OCI-LY1 (cell line): ENCODE data around the gene RANBP9.

Experiments used
- H2AFZ ChIP-seq: fragments of 200-600 bp; sonication (generic), shearing (Covaris generic); 2 replicates; pipeline ENCODE4 v1.6.0; 2014; ENCODE audit warnings: antibody characterized with exemption, mild to moderate bottlenecking, low read length
- H3F3A ChIP-seq: fragments of 200-600 bp; sonication (generic), shearing (Covaris generic); 2 replicates; pipeline ENCODE4 v1.6.0; 2014; ENCODE audit warnings: mild to moderate bottlenecking, antibody characterized with exemption, low read length, moderate library complexity; ENCODE audit not compliant: insufficient read depth
- H3K27ac ChIP-seq: fragments of 200-600 bp; sonication (generic); 2 replicates; pipeline ENCODE4 v1.5.1; 2014; ENCODE audit warnings: low read length, mixed run types, mild to moderate bottlenecking, low read depth; ENCODE audit not compliant: poor library complexity, severe bottlenecking
- H3K27me3 ChIP-seq: fragments of 200-600 bp; sonication (generic); 2 replicates; pipeline ENCODE4 v1.6.0; 2014; ENCODE audit warnings: antibody characterized with exemption, mild to moderate bottlenecking, low read length, moderate library complexity; ENCODE audit not compliant: insufficient read depth
- H3K36me3 ChIP-seq: fragments of 200-600 bp; sonication (generic); 2 replicates; pipeline ENCODE4 v1.6.1; 2014; ENCODE audit warnings: mild to moderate bottlenecking, antibody characterized with exemption, low read length, moderate library complexity, mixed read lengths; ENCODE audit not compliant: insufficient read depth
- H3K4me1 ChIP-seq: fragments of 200-600 bp; sonication (generic); 2 replicates; pipeline ENCODE4 v1.5.1; 2014; ENCODE audit warnings: mild to moderate bottlenecking, low read length, moderate library complexity; ENCODE audit not compliant: insufficient read depth, severe bottlenecking
- H3K4me2 ChIP-seq: fragments of 200-600 bp; sonication (generic), shearing (Covaris generic); 2 replicates; pipeline ENCODE4 v1.6.1; 2014; ENCODE audit warnings: low read length
- H3K4me3 ChIP-seq: fragments of 200-600 bp; sonication (generic); 2 replicates; pipeline ENCODE4 v1.5.1; 2014; ENCODE audit warnings: low read length, low read depth, mild to moderate bottlenecking, mixed read lengths; ENCODE audit not compliant: poor library complexity, severe bottlenecking
- H3K79me2 ChIP-seq: fragments of 200-600 bp; shearing (Covaris generic); 2 replicates; pipeline ENCODE4 v1.6.1; 2016; ENCODE audit warnings: mixed run types, low read length, mixed read lengths; ENCODE audit not compliant: insufficient read depth
- H3K9ac ChIP-seq: fragments of 200-600 bp; sonication (generic), shearing (Covaris generic); 2 replicates; pipeline ENCODE4 v1.6.1; 2014; ENCODE audit warnings: mild to moderate bottlenecking, low read length, mixed read lengths
- H3K9me2 ChIP-seq: fragments of 200-600 bp; sonication (generic), shearing (Covaris generic); 2 replicates; pipeline ENCODE4 v1.6.1; 2014; ENCODE audit warnings: low read depth, mild to moderate bottlenecking, low read length, mixed read lengths
- H3K9me3 ChIP-seq: fragments of 200-600 bp; shearing (Covaris generic); 2 replicates; pipeline ENCODE4 v1.6.1; 2014; ENCODE audit warnings: low read length, mixed read lengths
- H4K20me1 ChIP-seq: fragments of 200-600 bp; sonication (generic), shearing (Covaris generic); 2 replicates; pipeline ENCODE4 v1.6.0; 2016; ENCODE audit warnings: mild to moderate bottlenecking, low read length; ENCODE audit not compliant: insufficient read depth
- EZH2 ChIP-seq: fragments of 200-600 bp; sonication (generic), shearing (Covaris generic); IDR thresholded peaks from 2 replicates; pipeline ENCODE4 v1.8.0; 2017; ENCODE audit warnings: borderline replicate concordance, mixed run types, mild to moderate bottlenecking, antibody characterized with exemption, low read length, moderate library complexity, mixed read lengths
- TF ChIP-seq, protein P1 (sequence below): fragments of 200-600 bp; sonication (generic), shearing (Covaris generic); IDR thresholded peaks from 2 replicates; pipeline ENCODE4 v1.5.1; 2017; ENCODE audit warnings: mild to moderate bottlenecking, antibody characterized with exemption, low read length, moderate library complexity, mixed read lengths

The RANBP9 gene

DNA sequence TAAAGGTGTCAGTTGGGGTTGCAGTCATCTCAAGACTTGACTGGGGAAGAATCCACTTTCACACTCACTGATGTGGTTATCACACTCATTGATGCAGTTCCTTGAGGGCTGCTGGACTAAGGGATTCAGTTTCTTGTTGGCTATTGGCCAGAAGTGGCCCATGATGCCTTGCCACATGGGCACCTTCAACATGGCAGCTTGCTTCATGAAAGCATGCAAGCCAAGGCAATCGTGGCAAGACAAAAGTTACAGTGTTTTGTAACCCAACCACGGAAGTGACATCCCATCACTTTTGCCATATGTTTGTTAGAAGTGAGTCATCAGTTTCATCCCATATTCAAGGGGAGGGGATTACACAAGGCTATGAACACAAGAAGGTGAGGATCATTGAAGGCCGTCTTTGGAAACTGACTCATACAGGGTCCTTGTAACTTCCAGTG is 3.8 kb upstream of the RANBP9 start:
- no peak for TF ChIP-seq EZH2
- Histone ChIP-seq H3K9me2 (no peaks in the 10 kb centered on the region), H3K4me2 (no peak overlapping the region), H3K27ac (no peak overlapping the region), H3K9me3 (no peaks in the 10 kb centered on the region; the same call in 1 of the 2 replicates), H2AFZ (no peak overlapping the region), H4K20me1 (no peaks in the 10 kb centered on the region), H3K9ac (no peak overlapping the region), H3K79me2 (peaks cover 4% of the 10 kb centered on the region), H3K36me3 (no peaks in the 10 kb centered on the region), H3K4me1 (peaks cover 8% of the 10 kb centered on the region), H3K27me3 (no peaks in the 10 kb centered on the region), H3K4me3 (no peak overlapping the region), H3F3A (no peaks in the 10 kb centered on the region)

DNA sequence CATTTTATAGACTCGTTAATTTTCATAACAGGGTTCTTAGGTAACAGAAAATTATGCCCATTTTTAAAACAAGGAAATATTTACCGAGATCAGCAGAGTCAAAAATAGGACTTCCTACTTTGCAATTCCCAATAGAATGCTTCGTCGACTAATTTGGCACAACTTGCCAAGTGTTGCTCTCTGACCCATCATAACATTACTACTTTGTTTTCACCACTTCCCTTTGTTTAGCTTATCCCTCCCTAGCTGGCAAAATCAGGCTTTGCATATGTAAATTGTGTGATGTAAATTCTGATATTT is 914 bp upstream of the RANBP9 start:
- peaks cover 26% of the 10 kb centered on the region for H3K4me1 ChIP-seq
- H3F3A ChIP-seq, result no peaks in the 10 kb centered on the region
- no peaks in the 10 kb centered on the region for H3K36me3 ChIP-seq
- H3K9me3 ChIP-seq, result no peaks in the 10 kb centered on the region; the same call in 1 of the 2 replicates
- no peaks in the 10 kb centered on the region for H3K27me3 ChIP-seq
- H4K20me1 ChIP-seq, result no peaks in the 10 kb centered on the region
- no peaks in the 10 kb centered on the region for H3K9me2 ChIP-seq
- H2AFZ ChIP-seq, result peak overlapping the region; percentile 17
- peak overlapping the region; percentile 78 for H3K27ac ChIP-seq
- peaks cover 34% of the 10 kb centered on the region for H3K79me2 ChIP-seq
- peak overlapping the region; percentile 69 for H3K9ac ChIP-seq
- peak overlapping the region; percentile 66 for H3K4me2 ChIP-seq
- H3K4me3 ChIP-seq, result peak overlapping the region; percentile 61
- TF ChIP-seq EZH2, result no peak
- TF ChIP-seq, protein P1, sequence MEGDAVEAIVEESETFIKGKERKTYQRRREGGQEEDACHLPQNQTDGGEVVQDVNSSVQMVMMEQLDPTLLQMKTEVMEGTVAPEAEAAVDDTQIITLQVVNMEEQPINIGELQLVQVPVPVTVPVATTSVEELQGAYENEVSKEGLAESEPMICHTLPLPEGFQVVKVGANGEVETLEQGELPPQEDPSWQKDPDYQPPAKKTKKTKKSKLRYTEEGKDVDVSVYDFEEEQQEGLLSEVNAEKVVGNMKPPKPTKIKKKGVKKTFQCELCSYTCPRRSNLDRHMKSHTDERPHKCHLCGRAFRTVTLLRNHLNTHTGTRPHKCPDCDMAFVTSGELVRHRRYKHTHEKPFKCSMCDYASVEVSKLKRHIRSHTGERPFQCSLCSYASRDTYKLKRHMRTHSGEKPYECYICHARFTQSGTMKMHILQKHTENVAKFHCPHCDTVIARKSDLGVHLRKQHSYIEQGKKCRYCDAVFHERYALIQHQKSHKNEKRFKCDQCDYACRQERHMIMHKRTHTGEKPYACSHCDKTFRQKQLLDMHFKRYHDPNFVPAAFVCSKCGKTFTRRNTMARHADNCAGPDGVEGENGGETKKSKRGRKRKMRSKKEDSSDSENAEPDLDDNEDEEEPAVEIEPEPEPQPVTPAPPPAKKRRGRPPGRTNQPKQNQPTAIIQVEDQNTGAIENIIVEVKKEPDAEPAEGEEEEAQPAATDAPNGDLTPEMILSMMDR, result no peak

DNA sequence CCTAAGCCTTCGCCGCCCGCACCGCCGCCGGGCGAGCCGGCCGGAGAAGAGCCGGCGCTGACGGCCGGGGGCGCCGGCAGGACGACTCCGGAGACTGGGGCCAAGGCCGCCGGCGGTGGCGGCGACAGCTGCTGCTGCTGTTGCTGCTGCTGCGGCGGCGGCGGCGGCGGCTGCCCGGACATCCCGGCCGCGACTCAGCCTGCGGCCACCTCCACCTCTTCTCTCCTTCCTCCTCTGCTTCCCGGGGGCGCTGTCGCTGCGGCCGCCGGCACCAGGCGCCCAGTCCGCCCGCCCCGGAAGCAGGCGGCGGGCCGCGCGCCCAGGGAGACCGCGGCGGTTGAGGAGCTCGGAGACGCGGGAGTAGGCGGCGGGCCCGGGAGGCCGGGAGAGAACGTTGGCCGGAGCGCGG is 307 bp downstream of the RANBP9 start:
- Histone ChIP-seq H3K9ac (peak overlapping the region; percentile 68), H3K79me2 (peaks cover 44% of the 10 kb centered on the region), H3K9me3 (no peaks in the 10 kb centered on the region; the same call in 1 of the 2 replicates), H3K27ac (peak overlapping the region; percentile 65), H3F3A (no peaks in the 10 kb centered on the region), H3K4me1 (peaks cover 26% of the 10 kb centered on the region), H2AFZ (no peak overlapping the region), H3K9me2 (no peaks in the 10 kb centered on the region), H3K4me3 (peak overlapping the region; percentile 92), H3K36me3 (no peaks in the 10 kb centered on the region), H3K27me3 (no peaks in the 10 kb centered on the region), H3K4me2 (no peak overlapping the region), H4K20me1 (no peaks in the 10 kb centered on the region)
- TF ChIP-seq, protein P1, result no peak; the same call in 1 of the 2 replicates
- no peak for TF ChIP-seq EZH2

DNA sequence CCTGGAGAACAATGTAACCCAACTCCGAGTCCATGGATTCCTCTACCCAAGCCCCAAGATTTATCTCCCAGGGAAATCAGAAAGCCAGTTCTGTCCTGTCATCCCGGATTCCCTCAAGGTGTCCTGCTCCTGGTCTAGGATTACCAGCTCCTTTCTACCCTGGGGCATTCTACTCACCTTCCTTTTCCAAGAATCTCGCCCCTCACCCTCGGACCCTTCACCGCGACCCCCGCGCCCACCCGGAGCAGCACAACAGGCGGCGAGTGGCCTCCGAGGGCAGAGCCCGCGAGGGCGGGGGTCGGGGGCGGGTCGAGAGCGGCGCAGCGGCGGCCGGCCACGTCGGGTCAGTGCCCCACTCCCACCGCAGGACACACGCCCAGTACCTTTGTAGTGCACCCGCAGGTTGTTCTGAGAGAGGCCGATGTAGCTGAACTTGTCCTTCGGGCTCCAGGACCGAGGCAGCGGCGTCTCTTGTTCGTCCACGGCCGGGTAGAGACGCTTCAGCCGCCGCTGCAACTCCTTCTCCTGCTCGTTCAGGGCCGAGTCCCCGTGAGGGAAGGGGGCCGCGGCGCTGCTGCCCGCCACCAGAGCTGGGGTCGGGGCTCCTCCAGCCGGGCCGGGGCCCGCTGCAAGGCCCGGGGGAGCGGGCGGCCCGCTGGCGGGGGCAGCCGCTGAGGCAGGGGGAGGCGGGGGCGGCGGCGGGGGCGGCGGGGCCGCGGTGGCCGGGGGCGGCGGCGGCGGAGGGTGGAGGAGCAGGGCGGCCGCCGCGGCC is 897 bp downstream of the RANBP9 start:
- no peaks in the 10 kb centered on the region for H3F3A ChIP-seq
- peaks cover 47% of the 10 kb centered on the region for H3K79me2 ChIP-seq
- H3K9me2 ChIP-seq, result no peaks in the 10 kb centered on the region
- peak overlapping the region; percentile 89 for H3K9ac ChIP-seq
- H3K27ac ChIP-seq, result peak overlapping the region; percentile 62
- H3K9me3 ChIP-seq, result no peaks in the 10 kb centered on the region
- H3K4me1 ChIP-seq, result peaks cover 26% of the 10 kb centered on the region
- TF ChIP-seq, protein P1, result no peak
- TF ChIP-seq EZH2, result no peak
- H3K4me3 ChIP-seq, result peak overlapping the region; percentile 92
- peak overlapping the region; percentile 85 for H3K4me2 ChIP-seq
- no peak overlapping the region for H2AFZ ChIP-seq
- H3K36me3 ChIP-seq, result no peaks in the 10 kb centered on the region
- H4K20me1 ChIP-seq, result no peaks in the 10 kb centered on the region
- no peaks in the 10 kb centered on the region for H3K27me3 ChIP-seq
